Epidermal melanocyte (primary cell): Measurements from ENCODE around the gene CAP2.
A peak's percentile ranks its signal among the peaks of the same experiment; 100 is the strongest.

ENCODE experiments used
- DNase-seq: peaks from one replicate; pipeline ENCODE4 v3.0.0; 2011; ENCODE audit warnings: low spot score; ENCODE audit not compliant: insufficient read length

The CAP2 gene

GRCh38 chr6:17473554-17473953, 80.2 kb downstream of the CAP2 start:
- no peak for DNase-seq

GRCh38 chr6:17474289-17474688, 80.9 kb downstream of the CAP2 start:
- DNase-seq = no peak

- no peak for DNase-seq
These were observed 82.3 kb downstream of the CAP2 start for GRCh38 chr6:17475606-17476244.

GRCh38 chr6:17476511-17476910, 83.1 kb downstream of the CAP2 start:
- no peak for DNase-seq

- DNase-seq = no peak
These were observed 84.0 kb downstream of the CAP2 start for GRCh38 chr6:17477356-17477755.

GRCh38 chr6:17478223-17478907, 85.0 kb downstream of the CAP2 start:
- no peak for DNase-seq

GRCh38 chr6:17478946-17479345, 85.6 kb downstream of the CAP2 start:
- DNase-seq = no peak

GRCh38 chr6:17480476-17480875, 87.1 kb downstream of the CAP2 start:
- no peak for DNase-seq

- DNase-seq = no peak
These were observed 89.3 kb downstream of the CAP2 start for GRCh38 chr6:17482711-17483110.

- no peak for DNase-seq
These were observed 90.1 kb downstream of the CAP2 start for GRCh38 chr6:17483391-17484016.

GRCh38 chr6:17484201-17484849, 90.9 kb downstream of the CAP2 start:
- DNase-seq = no peak

GRCh38 chr6:17485181-17485580, 91.8 kb downstream of the CAP2 start:
- no peak for DNase-seq

- no peak for DNase-seq
These were observed 92.6 kb downstream of the CAP2 start for GRCh38 chr6:17485946-17486345.

- DNase-seq = no peak
These were observed 93.3 kb downstream of the CAP2 start for GRCh38 chr6:17486680-17487079.

- DNase-seq = no peak
These were observed 97.3 kb downstream of the CAP2 start for GRCh38 chr6:17490724-17491123.

- no peak for DNase-seq
These were observed 98.2 kb downstream of the CAP2 start for GRCh38 chr6:17491416-17492142.

- peak; percentile 28 for DNase-seq
These were observed 99.0 kb downstream of the CAP2 start for GRCh38 chr6:17492350-17492749.

GRCh38 chr6:17493286-17493685, 99.9 kb downstream of the CAP2 start:
- DNase-seq = no peak

GRCh38 chr6:17494177-17494576, 100.8 kb downstream of the CAP2 start:
- DNase-seq = no peak

- no peak for DNase-seq
These were observed 101.5 kb downstream of the CAP2 start for GRCh38 chr6:17494919-17495318.

GRCh38 chr6:17497535-17498095, 104.2 kb downstream of the CAP2 start:
- DNase-seq = no peak
